WTC11 (cell line): ENCODE results near the gene ACTR6. TPM values are rescaled to one million over a fixed set of nuclear protein-coding genes. Genes with fewer than 3 reads are reported as not detected.

Experiments
- ATAC-seq: fragments of 200-7000 bp; cut with Tn5 transposase; 2 replicates; pipeline ENCODE4 v1.10.0; 2021; ENCODE audit warnings: mild to moderate bottlenecking, moderate library complexity
- CTCF ChIA-PET: fragments of 300-600 bp; sonication (Branson Sonifier 250); formaldehyde crosslinking; loops from one replicate; lab custom pipeline; 2021; ENCODE audit warnings: antibody characterized with exemption; lab: Charles Lee
- POLR2A ChIA-PET: fragments of 350-600 bp; sonication (Branson Sonifier 250); formaldehyde crosslinking; loops from one replicate; lab custom pipeline; 2021; ENCODE audit warnings: antibody characterized with exemption; lab: Charles Lee
- DNase-seq: peaks from one replicate; pipeline ENCODE4 v3.0.0; 2021; ENCODE audit warnings: low spot score
- H3K27ac Mint-ChIP-seq: 2 replicates; pipeline ENCODE4 v1.8.0; 2021; ENCODE audit warnings: mixed read lengths
- H3K27me3 Mint-ChIP-seq: 2 replicates; pipeline ENCODE4 v1.8.0; 2021; ENCODE audit warnings: low read depth, mild to moderate bottlenecking, moderate library complexity, mixed read lengths
- H3K36me3 Mint-ChIP-seq: 2 replicates; pipeline ENCODE4 v1.8.0; 2021; ENCODE audit warnings: mixed read lengths
- H3K4me1 Mint-ChIP-seq: 2 replicates; pipeline ENCODE4 v1.8.0; 2022; ENCODE audit warnings: mixed read lengths
- H3K4me3 Mint-ChIP-seq: 2 replicates; pipeline ENCODE4 v1.8.0; 2021; ENCODE audit warnings: mild to moderate bottlenecking, moderate library complexity, mixed read lengths
- H3K9me3 Mint-ChIP-seq: 2 replicates; pipeline ENCODE4 v1.8.0; 2021; ENCODE audit warnings: mixed read lengths
- ATF1 ChIP-seq: sonication (generic); formaldehyde crosslinking; IDR thresholded peaks from 2 replicates; pipeline ENCODE4 v1.8.1; 2023; ENCODE audit warnings: mild to moderate bottlenecking, moderate library complexity, missing genetic modification reagents
- E2F4 ChIP-seq: sonication (generic); formaldehyde crosslinking; IDR thresholded peaks from 2 replicates; pipeline ENCODE4 v1.8.1; 2022; ENCODE audit warnings: low read depth, mild to moderate bottlenecking, moderate library complexity, missing genetic modification reagents, borderline replicate concordance
- ESRRA ChIP-seq: sonication (generic); formaldehyde crosslinking; IDR thresholded peaks from 2 replicates; pipeline ENCODE4 v1.8.1; 2022; ENCODE audit warnings: mild to moderate bottlenecking, missing genetic modification reagents, borderline replicate concordance
- HMGXB4 ChIP-seq: sonication (generic); formaldehyde crosslinking; IDR thresholded peaks from 2 replicates; pipeline ENCODE4 v1.8.1; 2023; ENCODE audit warnings: mild to moderate bottlenecking, moderate library complexity, missing genetic modification reagents
- MAX ChIP-seq: sonication (generic); formaldehyde crosslinking; IDR thresholded peaks from 2 replicates; pipeline ENCODE4 v1.8.0; 2022; ENCODE audit warnings: mild to moderate bottlenecking, missing genetic modification reagents
- SP1 ChIP-seq: sonication (generic); formaldehyde crosslinking; conservative IDR thresholded peaks from 2 replicates; pipeline ENCODE4 v1.8.1; 2022; ENCODE audit warnings: missing genetic modification reagents
- TCF7 ChIP-seq: sonication (generic); formaldehyde crosslinking; IDR thresholded peaks from 2 replicates; pipeline ENCODE4 v1.8.0; 2022; ENCODE audit warnings: mild to moderate bottlenecking, low read depth, missing genetic modification reagents, moderate library complexity
- TP53 ChIP-seq: sonication (generic); formaldehyde crosslinking; IDR thresholded peaks from 2 replicates; pipeline ENCODE4 v1.8.1; 2023; ENCODE audit warnings: mild to moderate bottlenecking, missing genetic modification reagents
- ZNF121 ChIP-seq: sonication (generic); formaldehyde crosslinking; IDR thresholded peaks from 2 replicates; pipeline ENCODE4 v1.8.0; 2023; ENCODE audit warnings: missing genetic modification reagents
- ZNF219 ChIP-seq: sonication (generic); formaldehyde crosslinking; IDR thresholded peaks from 2 replicates; pipeline ENCODE4 v1.8.0; 2023; ENCODE audit warnings: missing genetic modification reagents, mild to moderate bottlenecking, borderline replicate concordance
- ZSCAN18 ChIP-seq: fragments of 250-450 bp; sonication (Bioruptor Pico); IDR thresholded peaks from 2 replicates; pipeline ENCODE4 v2.1.2; 2022; ENCODE audit warnings: mild to moderate bottlenecking, moderate library complexity
- total RNA-seq: library from RNA; stranded (reverse); gene quantifications from 3 replicates; pipeline ENCODE4 v1.2.3, GENCODE V29; 2021
- TF ChIP-seq, protein P1 (sequence below): fragments of 200-600 bp; IDR thresholded peaks from 2 replicates; pipeline ENCODE4 v1.8.0; 2022; ENCODE audit warnings: antibody characterized with exemption
- TF ChIP-seq, protein P2 (sequence below): sonication (generic); formaldehyde crosslinking; conservative IDR thresholded peaks from 2 replicates; pipeline ENCODE4 v1.8.1; 2022; ENCODE audit warnings: mild to moderate bottlenecking, missing genetic modification reagents
- TF ChIP-seq, protein P3 (sequence below): sonication (generic); formaldehyde crosslinking; IDR thresholded peaks from 2 replicates; pipeline ENCODE4 v1.8.1; 2022; ENCODE audit warnings: missing genetic modification reagents, borderline replicate concordance

Gene ACTR6
- total RNA-seq, 1 experiment from 2014 or later = 37.6 TPM

GRCh38 chr12:100199347-100200149 lies 1.1 kb upstream of the ACTR6 start (continued):
- TF ChIP-seq ESRRA (CRISPR knock-in tag) = peak; percentile 67; the same call in 1 of the 2 replicates
- TF ChIP-seq ZNF219 (CRISPR knock-in tag) = no peak
- TF ChIP-seq, protein P1, sequence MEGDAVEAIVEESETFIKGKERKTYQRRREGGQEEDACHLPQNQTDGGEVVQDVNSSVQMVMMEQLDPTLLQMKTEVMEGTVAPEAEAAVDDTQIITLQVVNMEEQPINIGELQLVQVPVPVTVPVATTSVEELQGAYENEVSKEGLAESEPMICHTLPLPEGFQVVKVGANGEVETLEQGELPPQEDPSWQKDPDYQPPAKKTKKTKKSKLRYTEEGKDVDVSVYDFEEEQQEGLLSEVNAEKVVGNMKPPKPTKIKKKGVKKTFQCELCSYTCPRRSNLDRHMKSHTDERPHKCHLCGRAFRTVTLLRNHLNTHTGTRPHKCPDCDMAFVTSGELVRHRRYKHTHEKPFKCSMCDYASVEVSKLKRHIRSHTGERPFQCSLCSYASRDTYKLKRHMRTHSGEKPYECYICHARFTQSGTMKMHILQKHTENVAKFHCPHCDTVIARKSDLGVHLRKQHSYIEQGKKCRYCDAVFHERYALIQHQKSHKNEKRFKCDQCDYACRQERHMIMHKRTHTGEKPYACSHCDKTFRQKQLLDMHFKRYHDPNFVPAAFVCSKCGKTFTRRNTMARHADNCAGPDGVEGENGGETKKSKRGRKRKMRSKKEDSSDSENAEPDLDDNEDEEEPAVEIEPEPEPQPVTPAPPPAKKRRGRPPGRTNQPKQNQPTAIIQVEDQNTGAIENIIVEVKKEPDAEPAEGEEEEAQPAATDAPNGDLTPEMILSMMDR = no peak
- no peak for TF ChIP-seq E2F4 (CRISPR knock-in tag)
- no peak for TF ChIP-seq ZSCAN18 (CRISPR knock-in tag)
- TF ChIP-seq MAX = no peak; the same call in 1 of the 2 replicates
- TF ChIP-seq SP1 (CRISPR knock-in tag) = 0 out of 2 replicates have a peak, but pooled peaks have one; percentile 42
- TF ChIP-seq TP53 (CRISPR knock-in tag) = peak; percentile 64; the same call in 1 of the 2 replicates
- TF ChIP-seq, protein P2, sequence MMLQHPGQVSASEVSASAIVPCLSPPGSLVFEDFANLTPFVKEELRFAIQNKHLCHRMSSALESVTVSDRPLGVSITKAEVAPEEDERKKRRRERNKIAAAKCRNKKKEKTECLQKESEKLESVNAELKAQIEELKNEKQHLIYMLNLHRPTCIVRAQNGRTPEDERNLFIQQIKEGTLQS (CRISPR knock-in tag) = no peak
- peak; percentile 30; the same call in 1 of the 2 replicates for TF ChIP-seq HMGXB4
- peak; percentile 99 for TF ChIP-seq ZNF121 (CRISPR knock-in tag)

DNA sequence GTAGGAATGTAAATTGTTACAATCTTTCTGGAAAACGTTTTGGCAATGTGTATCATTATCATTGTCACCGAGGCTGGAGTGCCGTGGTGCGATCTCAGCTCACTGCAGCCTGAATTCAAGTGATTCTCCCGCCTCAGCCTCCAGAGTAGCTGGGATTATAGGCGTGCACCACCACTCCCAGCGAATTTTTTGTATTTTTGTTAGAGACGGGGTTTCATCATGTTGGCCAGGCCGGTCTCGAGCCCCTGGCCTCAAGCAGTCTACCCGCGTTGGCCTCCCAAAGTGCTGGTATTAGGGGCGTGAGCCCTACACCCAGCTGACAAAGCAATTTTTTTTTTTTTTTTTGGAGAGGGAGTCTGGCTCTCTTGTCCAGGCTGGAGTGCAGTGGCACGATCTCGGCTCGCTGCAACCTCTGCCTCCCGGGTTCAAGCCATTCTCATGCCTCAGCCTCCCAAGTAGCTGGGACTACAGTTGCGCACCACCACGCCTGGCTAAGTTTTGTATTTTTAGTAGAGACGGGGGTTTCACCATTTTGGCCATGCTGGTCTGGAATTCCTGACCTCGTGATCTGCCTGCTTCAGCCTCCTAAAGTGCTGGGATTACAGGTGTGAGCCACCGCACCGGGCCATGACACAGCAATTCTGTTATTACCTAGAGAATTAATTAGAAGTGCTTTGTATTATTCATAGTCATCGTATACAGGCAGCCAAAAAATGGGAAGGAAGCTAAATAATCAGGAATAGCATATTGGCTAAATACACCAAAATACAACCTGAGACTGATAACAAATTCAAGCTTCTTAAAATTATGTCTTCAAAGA lies 1.2 kb downstream of the ACTR6 start:
- DNase-seq (no peak), ATAC-seq (no peak)
- CTCF ChIA-PET = interaction anchor here (0.7 to 1.0 kb wide), 2 partner anchors 66 to 74 kb away, joined by 3 to 4 read pairs; no protein-coding TSS in a partner anchor
- no peaks in the 10 kb centered on the region for H3K9me3 Mint-ChIP-seq
- POLR2A ChIA-PET = no interaction called here
- peaks cover 12% of the 10 kb centered on the region; the same call in 1 of the 2 replicates for H3K4me1 Mint-ChIP-seq
- H3K27ac Mint-ChIP-seq = no peak overlapping the region
- H3K27me3 Mint-ChIP-seq = no peaks in the 10 kb centered on the region
- no peak for TF ChIP-seq ZSCAN18 (CRISPR knock-in tag)
- no peak for TF ChIP-seq ATF1
- TF ChIP-seq, protein P3, sequence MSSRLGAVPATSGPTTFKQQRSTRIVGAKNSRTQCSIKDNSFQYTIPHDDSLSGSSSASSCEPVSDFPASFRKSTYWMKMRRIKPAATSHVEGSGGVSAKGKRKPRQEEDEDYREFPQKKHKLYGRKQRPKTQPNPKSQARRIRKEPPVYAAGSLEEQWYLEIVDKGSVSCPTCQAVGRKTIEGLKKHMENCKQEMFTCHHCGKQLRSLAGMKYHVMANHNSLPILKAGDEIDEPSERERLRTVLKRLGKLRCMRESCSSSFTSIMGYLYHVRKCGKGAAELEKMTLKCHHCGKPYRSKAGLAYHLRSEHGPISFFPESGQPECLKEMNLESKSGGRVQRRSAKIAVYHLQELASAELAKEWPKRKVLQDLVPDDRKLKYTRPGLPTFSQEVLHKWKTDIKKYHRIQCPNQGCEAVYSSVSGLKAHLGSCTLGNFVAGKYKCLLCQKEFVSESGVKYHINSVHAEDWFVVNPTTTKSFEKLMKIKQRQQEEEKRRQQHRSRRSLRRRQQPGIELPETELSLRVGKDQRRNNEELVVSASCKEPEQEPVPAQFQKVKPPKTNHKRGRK (CRISPR knock-in tag) = no peak
- no peak for TF ChIP-seq TCF7 (CRISPR knock-in tag)
- H3K36me3 Mint-ChIP-seq = peaks cover 4% of the 10 kb centered on the region; the same call in 1 of the 2 replicates
- peak overlapping the region; percentile 99 for H3K4me3 Mint-ChIP-seq
